ENCODE measurements around the gene ZFR.

DNA sequence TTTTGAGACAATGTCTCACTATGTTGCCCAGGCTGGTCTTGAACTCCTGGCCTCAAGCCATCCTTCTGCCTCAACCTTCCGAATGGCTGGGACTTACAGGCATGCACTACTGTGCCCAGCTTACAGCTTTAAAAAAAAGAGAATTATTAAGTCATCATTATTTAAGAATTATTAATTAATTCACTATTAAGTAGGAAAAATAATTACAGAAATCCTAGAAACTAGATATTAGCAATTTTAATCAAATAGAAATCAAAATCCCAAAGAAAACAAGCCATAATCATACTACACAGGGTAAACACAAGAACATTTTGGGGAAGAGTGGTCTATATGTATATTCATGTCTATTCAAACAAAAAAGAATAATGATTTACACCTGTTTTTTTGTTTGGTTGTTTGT is 112.2 kb downstream of the ZFR start:
- TF ChIP-seq, protein P1, sequence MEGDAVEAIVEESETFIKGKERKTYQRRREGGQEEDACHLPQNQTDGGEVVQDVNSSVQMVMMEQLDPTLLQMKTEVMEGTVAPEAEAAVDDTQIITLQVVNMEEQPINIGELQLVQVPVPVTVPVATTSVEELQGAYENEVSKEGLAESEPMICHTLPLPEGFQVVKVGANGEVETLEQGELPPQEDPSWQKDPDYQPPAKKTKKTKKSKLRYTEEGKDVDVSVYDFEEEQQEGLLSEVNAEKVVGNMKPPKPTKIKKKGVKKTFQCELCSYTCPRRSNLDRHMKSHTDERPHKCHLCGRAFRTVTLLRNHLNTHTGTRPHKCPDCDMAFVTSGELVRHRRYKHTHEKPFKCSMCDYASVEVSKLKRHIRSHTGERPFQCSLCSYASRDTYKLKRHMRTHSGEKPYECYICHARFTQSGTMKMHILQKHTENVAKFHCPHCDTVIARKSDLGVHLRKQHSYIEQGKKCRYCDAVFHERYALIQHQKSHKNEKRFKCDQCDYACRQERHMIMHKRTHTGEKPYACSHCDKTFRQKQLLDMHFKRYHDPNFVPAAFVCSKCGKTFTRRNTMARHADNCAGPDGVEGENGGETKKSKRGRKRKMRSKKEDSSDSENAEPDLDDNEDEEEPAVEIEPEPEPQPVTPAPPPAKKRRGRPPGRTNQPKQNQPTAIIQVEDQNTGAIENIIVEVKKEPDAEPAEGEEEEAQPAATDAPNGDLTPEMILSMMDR (IDR thresholded peaks at IDR 0.05) = no peak
- TF ChIP-seq POLR2A (IDR thresholded peaks at IDR 0.05) (no peak), EP300 (IDR thresholded peaks at IDR 0.05) (no peak)

All from ovary (tissue), 3 donors.